Small intestine (tissue), 7 donors: ENCODE measurements around the gene INAFM2. TPM values are rescaled to one million over a fixed set of nuclear protein-coding genes. Genes with fewer than 3 reads are reported as not detected.

Experiments used
- DNase-seq, 2 donors: peaks; one replicate each; pipeline versions ENCODE4 v3.0.0 to v3.0.0-alpha.2; 2013
- FAIRE-seq: peaks from 2 replicates; lab custom pipeline; 2012; peaks lifted over from hg19 to GRCh38; lab: Jason Lieb, UNC
- H3K27ac ChIP-seq, 3 donors: one replicate each; pipeline ENCODE4 v1.5.1; 2013; ENCODE audit warnings: low read length in 2 of 3, mild to moderate bottlenecking in 2 of 3, control low read depth in 1 of 3, inconsistent platforms in 1 of 3, low read depth in 1 of 3, moderate library complexity in 1 of 3
- H3K27me3 ChIP-seq, 3 donors: one replicate each; pipeline ENCODE4 v1.6.1; 2013; ENCODE audit warnings: low read length in 3 of 3, inconsistent platforms in 1 of 3; ENCODE audit not compliant: control insufficient read depth in 3 of 3, insufficient read depth in 3 of 3
- H3K36me3 ChIP-seq, 3 donors: one replicate each; pipeline ENCODE4 v1.6.1; 2013; ENCODE audit warnings: low read length in 3 of 3, inconsistent platforms in 1 of 3, low read depth in 1 of 3, mild to moderate bottlenecking in 1 of 3, moderate library complexity in 1 of 3; ENCODE audit not compliant: control insufficient read depth in 3 of 3, insufficient read depth in 2 of 3
- H3K4me1 ChIP-seq, 3 donors: one replicate each; pipeline ENCODE4 v1.6.1; 2013; ENCODE audit warnings: low read length in 2 of 3, inconsistent platforms in 1 of 3, low read depth in 1 of 3, mild to moderate bottlenecking in 1 of 3, moderate library complexity in 1 of 3; ENCODE audit not compliant: control insufficient read depth in 3 of 3, insufficient read depth in 2 of 3
- H3K4me3 ChIP-seq, 3 donors: one replicate each; pipeline ENCODE4 v1.5.1; 2013; ENCODE audit warnings: low read length in 3 of 3, control low read depth in 1 of 3, inconsistent platforms in 1 of 3, low read depth in 1 of 3, mild to moderate bottlenecking in 1 of 3, moderate library complexity in 1 of 3
- H3K9me3 ChIP-seq, 2 donors: one replicate each; pipeline ENCODE4 v1.6.1; 2013; ENCODE audit warnings: low read depth in 1 of 2, low read length in 1 of 2; ENCODE audit not compliant: control insufficient read depth in 2 of 2, insufficient read depth in 1 of 2
- WGBS, 3 donors: extraction: QIAGEN DNeasy Blood & Tissue Kit; methylation state at CpG; one replicate each; pipeline ENCODE4 v1.1.7; 2013; 5-methylcytosine and 5-hydroxymethylcytosine counted together
- polyA plus RNA-seq, 4 donors: library from polyadenylated mRNA; stranded (reverse) in 3 of 4; unstranded in 1 of 4; fragments of 200-250 nt in 3 of 4; fragments of 120-200 nt in 1 of 4; gene quantifications; one replicate each; pipeline versions ENCODE4 v1.2.1 to v1.2.3, GENCODE V29; 2013
- donor health status: healthy with polysubstance abuse.
- donor health status: control.
- donor health status: control.
- donor health status: Bipolar disorder and iron deficiency.
- donor health status: healthy.

The INAFM2 gene
- polyA plus RNA-seq, 4 donors: 4.7 to 10.6 (median 6.5) TPM

GRCh38 chr15:40297356-40297755, 26.1 kb upstream of the INAFM2 start:
- DNase-seq (no peak), FAIRE-seq (no peak)
- Histone ChIP-seq H3K4me3 (no peak overlapping the region), H3K9me3 (no peaks in the 10 kb centered on the region), H3K36me3 (peaks cover 0 to under 1% (median 0%) of the 10 kb centered on the region in 3 donors), H3K4me1 (peaks cover 0 to 4% (median 0%) of the 10 kb centered on the region in 3 donors), H3K27me3 (peaks cover 0 to 16% (median 0%) of the 10 kb centered on the region in 3 donors), H3K27ac (no peak overlapping the region)
- WGBS, 3 donors: 91 to 94% (median 93%) methylated on average over 10 of the region's 10 CpGs

DNA sequence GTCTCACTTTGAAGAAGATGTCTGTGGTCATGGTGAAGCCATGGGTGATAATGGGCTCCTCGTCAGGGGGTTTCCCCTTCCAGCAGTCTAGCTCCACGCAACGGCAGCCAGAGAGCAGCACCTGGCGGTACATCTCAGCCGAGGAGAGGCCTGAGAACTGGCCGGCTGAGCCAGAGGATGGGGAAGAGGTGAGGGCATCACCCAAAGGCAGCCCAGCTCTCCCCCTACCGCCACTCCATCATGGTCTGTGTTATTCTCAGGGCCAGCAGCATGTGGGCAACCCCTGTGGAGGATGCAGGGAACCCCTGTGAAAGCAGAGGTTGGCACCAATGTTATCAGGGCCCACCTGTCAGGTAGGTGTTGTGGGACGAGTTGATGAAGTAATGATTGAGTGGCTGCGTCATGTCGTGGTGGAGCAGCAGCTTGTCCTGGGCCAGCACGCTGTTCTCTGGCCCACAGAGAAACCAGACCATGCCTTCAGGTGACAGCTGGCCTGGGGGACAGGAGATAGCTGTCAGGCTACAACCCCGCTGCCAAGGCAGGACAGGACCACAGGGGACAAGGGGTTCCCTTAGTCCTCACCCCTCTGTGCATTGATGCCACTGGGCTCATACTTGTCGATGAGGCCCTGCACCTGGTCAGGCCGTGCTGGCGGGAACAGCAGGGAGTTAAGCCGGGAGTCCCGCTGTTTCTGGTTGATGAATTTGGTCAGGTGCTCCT, 25.1 kb upstream of the INAFM2 start:
- peaks cover 0 to 4% (median 0%) of the 10 kb centered on the region in 3 donors for H3K4me1 ChIP-seq
- DNase-seq: no peak
- FAIRE-seq: no peak

DNA sequence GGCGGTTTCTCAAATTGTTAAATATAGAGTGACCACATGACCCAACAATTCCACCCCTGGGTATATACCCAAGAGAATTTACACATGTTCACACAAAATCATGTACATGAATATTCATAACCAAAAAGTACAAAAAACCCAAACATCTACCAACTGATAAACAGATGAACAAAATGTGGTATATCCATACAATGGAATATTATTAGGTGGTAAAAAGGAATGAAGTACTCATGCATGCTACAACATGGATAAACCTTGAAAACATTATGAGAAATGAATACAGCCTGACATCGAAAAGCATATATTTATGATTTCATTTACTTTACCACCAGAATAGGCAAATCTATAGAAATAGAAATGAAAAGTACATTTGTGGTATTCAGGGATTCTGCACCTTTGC, 23.1 kb upstream of the INAFM2 start:
- 95 to 98% (median 98%) methylated on average over 2 of the region's 2 CpGs for WGBS, 3 donors
- no peak overlapping the region for H3K27ac ChIP-seq
- H3K36me3 ChIP-seq: peaks cover 0 to 2% (median 0%) of the 10 kb centered on the region in 3 donors
- H3K4me1 ChIP-seq: peaks cover 0 to 4% (median 0%) of the 10 kb centered on the region in 3 donors
- no peaks in the 10 kb centered on the region for H3K9me3 ChIP-seq
- no peak overlapping the region for H3K4me3 ChIP-seq
- FAIRE-seq: no peak
- H3K27me3 ChIP-seq: peaks cover 0 to 9% (median 0%) of the 10 kb centered on the region in 3 donors
- DNase-seq: no peak

More for the DNA sequence above, 25.1 kb upstream of the INAFM2 start:
- H3K4me3 ChIP-seq: no peak overlapping the region
- H3K9me3 ChIP-seq: no peaks in the 10 kb centered on the region
- H3K36me3 ChIP-seq: peaks cover 0 to 2% (median 0%) of the 10 kb centered on the region in 3 donors
- WGBS, 3 donors: 90 to 92% (median 91%) methylated on average over 17 of the region's 17 CpGs
- no peak overlapping the region for H3K27ac ChIP-seq
- H3K27me3 ChIP-seq: peaks cover 0 to 9% (median 0%) of the 10 kb centered on the region in 3 donors

DNA sequence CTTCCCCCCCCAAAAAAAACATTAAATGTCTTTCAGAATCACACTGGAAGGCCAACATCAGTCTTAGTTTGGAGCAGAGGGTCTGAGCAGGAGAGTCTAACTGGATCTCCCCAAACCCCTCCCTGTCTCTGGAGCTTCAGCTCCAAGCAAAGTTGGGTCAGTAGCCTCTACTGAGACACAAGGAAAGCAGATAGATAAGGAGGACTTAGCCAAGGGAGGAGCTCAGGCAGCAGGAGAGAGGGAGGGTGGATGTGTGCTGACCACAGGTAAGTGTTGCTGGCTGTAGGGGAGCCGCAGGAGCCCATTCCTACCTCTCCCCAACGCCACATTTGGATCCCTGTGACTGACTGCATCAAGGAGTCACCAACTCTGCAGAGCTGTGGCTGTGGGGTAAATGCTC, 22.7 kb upstream of the INAFM2 start:
- Histone ChIP-seq H3K36me3 (peaks cover 0 to 2% (median 0%) of the 10 kb centered on the region in 3 donors), H3K4me3 (no peak overlapping the region), H3K27me3 (peaks cover 0 to 9% (median 0%) of the 10 kb centered on the region in 3 donors), H3K27ac (no peak overlapping the region), H3K9me3 (no peaks in the 10 kb centered on the region), H3K4me1 (peaks cover 0 to 4% (median 0%) of the 10 kb centered on the region in 3 donors)
- 89 to 96% (median 94%) methylated on average over 2 of the region's 2 CpGs for WGBS, 3 donors
- no peak for FAIRE-seq
- DNase-seq: no peak

DNA sequence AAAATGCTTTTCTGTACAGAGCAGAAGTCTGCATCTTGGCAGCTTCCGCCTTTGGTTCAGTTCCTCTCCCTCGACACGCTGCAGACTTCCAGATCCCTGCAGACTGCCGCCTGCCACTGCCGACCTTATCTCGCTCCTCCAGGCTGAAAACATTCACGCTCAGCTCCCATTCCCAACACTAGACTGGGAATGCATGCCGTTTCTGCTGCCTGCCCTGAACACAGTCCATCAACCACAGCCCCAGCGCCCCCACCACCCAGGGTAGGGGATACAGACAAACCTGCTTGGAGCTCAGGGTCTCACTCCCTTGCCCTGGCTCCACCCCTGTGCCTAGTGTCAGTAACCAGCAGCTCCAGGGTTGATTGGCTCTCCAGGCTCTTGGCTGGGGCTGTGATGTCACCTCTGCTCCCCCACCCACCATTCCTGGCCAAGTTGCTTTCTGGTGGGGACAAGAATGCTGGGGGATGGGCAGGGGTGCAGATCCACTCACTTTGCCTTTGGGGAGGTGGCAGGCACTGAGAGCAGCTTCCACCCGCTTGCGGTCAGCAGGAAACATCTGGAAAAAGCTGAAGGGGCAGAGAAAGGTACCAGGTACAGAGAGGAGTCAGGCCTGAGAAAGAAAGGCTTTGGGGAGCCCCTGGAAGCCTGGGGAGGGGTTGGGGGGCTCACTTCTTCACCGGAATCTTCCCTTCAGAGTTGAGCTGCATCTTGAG, 21.9 kb upstream of the INAFM2 start:
- no peak for DNase-seq
- Histone ChIP-seq H3K27me3 (peaks cover 0 to 12% (median 0%) of the 10 kb centered on the region in 3 donors), H3K36me3 (peaks cover 0 to 2% (median 0%) of the 10 kb centered on the region in 3 donors), H3K27ac (no peak overlapping the region), H3K4me3 (no peak overlapping the region), H3K4me1 (peaks cover 0 to 1% (median 0%) of the 10 kb centered on the region in 3 donors), H3K9me3 (no peaks in the 10 kb centered on the region)
- WGBS, 3 donors: 62 to 76% (median 67%) methylated on average over 12 of the region's 12 CpGs
- FAIRE-seq: no peak

DNA sequence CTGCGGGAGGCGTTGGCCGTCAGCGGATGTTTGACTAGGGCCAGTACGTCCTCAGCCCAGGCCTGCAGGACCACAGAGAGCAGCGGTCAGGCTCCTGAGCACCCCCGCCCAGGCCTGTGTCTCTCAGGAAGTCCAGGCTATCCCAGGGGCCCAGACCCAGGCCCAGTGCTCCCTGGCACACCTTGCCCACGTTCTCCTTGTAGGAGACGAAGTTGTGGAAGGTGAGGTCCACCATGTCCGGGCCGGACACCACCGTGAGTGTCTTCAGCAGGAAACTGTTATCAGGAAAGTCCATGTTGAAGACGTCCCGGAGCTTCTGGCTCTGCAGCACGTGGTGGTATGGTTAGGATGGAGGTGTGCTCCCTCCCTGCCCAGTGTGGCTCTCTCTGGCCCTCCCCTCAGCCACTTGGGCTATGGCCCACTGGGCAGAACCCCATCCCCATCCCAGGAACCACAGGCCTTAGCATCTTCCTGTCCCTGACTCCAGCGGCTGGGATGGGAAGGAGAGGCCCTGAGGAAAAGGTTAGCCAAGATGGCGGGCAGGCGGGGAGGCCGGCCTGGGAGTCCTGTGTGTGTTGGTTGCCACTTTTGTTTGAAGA, 21.1 kb upstream of the INAFM2 start:
- WGBS, 3 donors: 88 to 93% (median 92%) methylated on average over 15 to 19 of the region's 19 CpGs
- FAIRE-seq (no peak), DNase-seq (no peak)
- no peak overlapping the region for H3K4me3 ChIP-seq
- H3K27me3 ChIP-seq: peaks cover 0 to 14% (median 0%) of the 10 kb centered on the region in 3 donors
- no peaks in the 10 kb centered on the region for H3K9me3 ChIP-seq
- no peak overlapping the region for H3K27ac ChIP-seq
- peaks cover 0 to under 1% (median 0%) of the 10 kb centered on the region in 3 donors for H3K4me1 ChIP-seq
- H3K36me3 ChIP-seq: peaks cover 0 to 2% (median 0%) of the 10 kb centered on the region in 3 donors

GRCh38 chr15:40302981-40303380, 20.5 kb upstream of the INAFM2 start:
- no peak for FAIRE-seq
- WGBS, 3 donors: 42 to 65% (median 49%) methylated on average over 10 to 11 of the region's 11 CpGs

DNA sequence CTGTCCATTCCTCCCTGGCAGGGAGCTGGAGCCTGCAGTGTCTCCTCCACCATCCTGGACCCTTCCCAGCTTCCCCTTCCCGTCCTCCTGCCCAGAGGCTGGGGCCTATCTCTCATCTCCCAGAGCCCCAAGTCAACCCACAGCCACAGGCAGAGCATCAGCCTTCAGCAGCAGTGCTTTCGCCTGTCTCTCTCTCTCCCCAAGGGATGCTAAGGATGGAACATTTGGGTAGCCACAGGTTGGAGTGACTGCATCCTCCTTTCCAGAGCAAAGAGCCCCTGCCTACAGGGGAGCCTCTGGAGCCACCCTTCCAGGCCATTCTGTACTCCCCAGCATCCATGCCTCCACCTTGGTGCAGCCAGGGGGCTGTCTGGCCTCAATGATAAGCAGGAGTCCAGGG, 19.9 kb upstream of the INAFM2 start:
- FAIRE-seq: no peak
- H3K4me1 ChIP-seq: peaks cover 0 to 5% (median 0%) of the 10 kb centered on the region in 3 donors
- H3K27me3 ChIP-seq: peaks cover 0 to 14% (median 0%) of the 10 kb centered on the region in 3 donors
- H3K9me3 ChIP-seq: no peaks in the 10 kb centered on the region
- H3K4me3 ChIP-seq: no peak overlapping the region
- H3K27ac ChIP-seq: no peak overlapping the region
- no peak for DNase-seq
- peaks cover 0 to 2% (median 0%) of the 10 kb centered on the region in 3 donors for H3K36me3 ChIP-seq
- WGBS, 3 donors: 89 to 92% (median 91%) methylated on average over 2 of the region's 2 CpGs

More at GRCh38 chr15:40302981-40303380, 20.5 kb upstream of the INAFM2 start:
- Histone ChIP-seq H3K4me1 (peaks cover 0 to 5% (median 0%) of the 10 kb centered on the region in 3 donors), H3K36me3 (peaks cover 0 to 2% (median 0%) of the 10 kb centered on the region in 3 donors), H3K4me3 (no peak overlapping the region), H3K27ac (no peak overlapping the region), H3K9me3 (no peaks in the 10 kb centered on the region), H3K27me3 (peaks cover 0 to 14% (median 0%) of the 10 kb centered on the region in 3 donors)
- DNase-seq: no peak
